IPS-NIHi7 (cell line): ENCODE measurements around the gene PLA2G2F.
"Not testable (repeated sequence)": the region's sequence is repeated elsewhere in the genome, so short reads cannot be mapped to it uniquely, and the experiment has no call there.

ENCODE experiments used
- DNase-seq: peaks from one replicate; pipeline ENCODE4 v3.0.0; 2012; ENCODE audit warnings: mixed read lengths; ENCODE audit errors: extremely low spot score

PLA2G2F gene

DNA sequence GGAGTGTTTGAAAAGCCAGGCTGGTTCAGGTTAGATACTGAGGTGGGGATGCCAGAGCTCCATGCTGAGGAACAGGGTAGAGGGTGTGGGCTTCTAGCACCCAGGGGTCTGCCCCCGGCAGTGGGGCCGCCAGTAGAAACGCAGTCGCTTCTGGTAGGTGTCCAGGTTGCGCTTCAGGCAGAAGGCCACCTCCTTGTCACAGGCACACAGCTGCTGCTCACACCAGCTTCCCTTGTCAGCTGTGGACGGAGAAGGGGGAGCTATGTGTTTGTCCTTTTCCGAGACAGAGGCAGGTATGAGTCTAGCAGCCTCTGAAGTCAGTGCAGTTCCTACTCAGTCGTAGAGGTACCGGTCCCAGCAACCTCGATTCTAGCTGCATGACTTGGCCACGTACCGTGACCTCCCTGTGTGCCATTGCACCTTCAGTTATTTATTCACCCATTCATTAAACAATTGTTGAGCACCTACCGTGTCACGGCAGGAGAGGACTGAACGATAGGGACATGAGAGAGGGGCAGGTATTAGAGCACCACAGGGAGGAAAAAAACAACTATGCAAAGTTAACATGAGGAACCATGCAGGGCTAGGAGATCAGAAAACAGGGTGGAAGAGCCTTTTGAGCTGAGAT lies 25.0 kb upstream of the PLA2G2F start:
- DNase-seq: no peak

DNA sequence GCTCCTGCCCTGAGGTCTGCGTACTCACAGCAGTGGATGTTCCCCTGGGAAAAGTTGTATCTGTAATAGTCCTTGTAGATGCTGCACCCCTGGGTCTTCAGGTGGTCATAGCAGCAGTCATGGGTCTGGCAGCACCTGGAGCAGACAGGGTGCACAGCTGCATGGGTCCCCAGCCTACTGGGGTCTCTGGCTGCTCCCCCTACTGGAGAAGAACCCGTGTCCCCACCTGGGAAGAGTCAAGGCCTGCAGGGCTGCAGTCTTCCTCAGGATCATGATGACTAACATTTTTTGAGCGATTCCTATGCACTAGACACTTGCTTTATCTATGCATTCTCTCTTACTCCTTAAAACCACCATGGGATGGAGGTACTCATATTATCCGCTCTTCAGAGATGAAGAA lies 23.6 kb upstream of the PLA2G2F start:
- peak; percentile 37 for DNase-seq

DNA sequence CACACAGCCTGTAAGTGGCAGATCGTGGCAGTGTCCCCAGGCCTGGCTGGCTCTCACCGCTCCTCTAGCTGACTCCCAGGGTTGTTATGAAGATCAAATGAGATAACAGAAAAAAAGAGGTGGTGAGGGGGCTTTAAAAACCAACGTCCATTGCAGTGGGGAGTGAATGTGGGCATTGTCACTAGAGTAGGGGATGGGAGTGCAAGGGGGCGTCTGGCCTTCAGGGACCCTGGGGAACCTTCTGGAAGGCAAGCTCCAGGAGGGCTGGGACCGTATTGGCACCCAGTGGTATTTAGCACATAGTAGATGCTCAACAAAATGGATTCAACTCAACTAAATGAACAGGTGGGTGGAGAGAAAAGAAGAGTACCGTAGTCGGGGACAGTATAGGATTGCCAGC lies 23.2 kb upstream of the PLA2G2F start:
- no peak for DNase-seq

DNA sequence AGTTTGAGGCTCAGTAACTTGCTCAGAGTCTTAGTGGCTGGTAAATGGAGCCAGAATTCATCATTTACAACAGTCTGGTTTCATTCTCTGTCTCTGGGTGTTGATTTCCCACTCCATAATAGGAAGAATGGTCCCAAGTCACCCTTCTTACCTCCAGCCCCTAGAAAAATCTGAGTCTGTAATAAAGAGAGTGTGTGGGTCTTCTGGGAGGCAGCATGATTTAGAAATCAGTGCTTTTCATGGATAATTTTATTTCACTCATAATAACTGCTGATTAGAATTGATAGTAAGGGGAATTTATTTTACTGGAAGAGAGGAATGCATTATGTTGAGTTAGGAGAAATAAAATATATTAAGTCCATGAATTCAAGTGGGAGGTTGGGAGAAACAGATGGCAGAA lies 21.9 kb upstream of the PLA2G2F start:
- DNase-seq: no peak

- DNase-seq: no peak
Observed at GRCh38 chr1:20119347-20119746, 19.8 kb upstream of the PLA2G2F start, which contains the start of gene PLA2G2D. Gene PLA2G2D, minus strand, starts transcription at chr1:20119536. Its CDS starts 38 bp downstream, at chr1:20119498.

GRCh38 chr1:20120796-20121195 lies 18.3 kb upstream of the PLA2G2F start:
- DNase-seq: no peak

DNA sequence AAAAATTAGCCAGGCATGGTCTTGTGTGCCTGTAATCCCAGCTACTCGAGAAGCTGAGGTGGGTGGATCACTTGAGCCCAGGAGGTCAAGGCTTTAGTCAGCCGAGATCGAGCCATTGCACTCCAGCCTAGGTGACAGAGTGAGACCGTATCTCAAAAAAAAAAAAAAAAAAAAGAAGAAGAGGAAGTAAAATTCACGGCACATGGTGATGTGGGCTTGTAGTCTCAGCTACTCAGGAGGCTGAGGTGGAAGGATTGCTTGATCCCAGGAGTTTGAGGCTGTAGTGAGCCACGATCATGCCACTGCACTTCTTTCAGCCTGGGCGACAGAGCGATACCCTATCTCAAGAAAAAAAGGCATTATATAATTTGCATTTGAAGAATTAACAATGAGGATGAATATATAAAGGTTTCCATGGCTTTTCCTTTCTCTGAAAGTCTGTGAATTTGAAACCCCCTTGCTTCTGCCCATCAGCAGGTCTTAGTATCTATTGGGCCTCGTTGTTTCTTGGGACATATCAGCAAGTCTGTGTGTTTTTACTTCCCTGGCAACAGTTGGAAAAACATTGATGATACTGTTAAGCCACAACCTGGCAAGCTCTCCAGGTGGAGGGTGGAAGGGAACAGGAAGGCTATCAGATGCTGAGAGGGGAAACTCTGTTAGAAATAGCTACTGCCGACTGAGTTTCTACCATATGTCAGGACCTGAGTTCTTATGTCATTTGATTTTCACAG lies 15.2 kb upstream of the PLA2G2F start:
- DNase-seq: no peak

GRCh38 chr1:20124456-20125057 lies 14.6 kb upstream of the PLA2G2F start:
- DNase-seq: no peak

DNA sequence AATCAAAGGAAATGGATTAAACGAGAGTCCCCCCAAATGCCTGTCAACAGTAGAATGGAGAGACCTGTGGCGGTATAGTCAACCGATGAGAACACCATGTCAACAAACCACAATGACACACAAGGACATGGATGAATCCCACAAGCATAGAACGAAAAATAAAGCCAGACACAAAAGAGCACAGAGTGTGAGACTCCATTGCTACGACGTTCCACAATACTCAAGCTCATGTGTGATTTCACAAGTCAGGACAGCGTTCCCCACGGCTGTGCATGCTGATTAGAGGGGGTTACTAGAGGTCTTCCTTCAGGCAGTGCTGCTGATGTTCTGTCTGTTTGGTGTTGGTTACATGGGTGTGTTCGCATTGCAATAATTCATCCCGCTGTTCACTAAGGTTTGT lies 14.0 kb upstream of the PLA2G2F start:
- no peak for DNase-seq

DNA sequence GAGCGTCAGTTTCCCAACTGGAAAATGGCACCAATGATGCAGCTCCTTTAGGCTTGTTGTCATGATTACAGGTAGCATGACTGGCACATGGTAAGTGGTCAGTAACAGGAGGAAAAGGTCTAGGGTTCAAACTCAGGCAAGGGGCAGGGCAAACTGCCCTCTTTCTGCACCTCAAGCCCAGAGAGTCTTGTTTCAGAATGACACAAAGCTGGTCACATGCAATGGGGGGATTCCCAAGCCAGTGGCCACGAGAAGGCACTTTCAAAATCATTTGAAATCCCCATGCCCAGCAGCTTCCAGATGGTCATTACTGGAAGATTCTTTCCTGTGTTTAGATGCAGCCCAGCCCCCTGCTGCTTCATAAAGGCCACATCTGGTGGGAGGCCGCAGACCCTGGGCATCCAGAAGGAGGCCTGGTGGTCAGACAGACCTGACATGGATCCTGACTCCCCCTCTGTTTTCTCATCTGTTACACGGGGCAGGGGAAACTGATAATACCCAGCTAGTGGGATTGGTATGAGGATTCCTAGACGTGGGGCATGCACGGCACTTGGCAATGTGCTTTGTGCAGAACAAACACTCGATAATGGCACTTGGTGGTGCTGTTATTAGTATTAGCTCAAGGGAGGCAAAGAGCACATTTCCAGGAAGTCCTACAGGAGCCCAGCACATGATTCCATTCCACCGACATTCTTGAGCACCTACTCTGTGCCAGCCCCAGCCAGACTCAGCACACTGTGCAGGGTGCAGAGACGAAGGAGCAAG lies 12.9 kb upstream of the PLA2G2F start:
- DNase-seq: no peak

DNA sequence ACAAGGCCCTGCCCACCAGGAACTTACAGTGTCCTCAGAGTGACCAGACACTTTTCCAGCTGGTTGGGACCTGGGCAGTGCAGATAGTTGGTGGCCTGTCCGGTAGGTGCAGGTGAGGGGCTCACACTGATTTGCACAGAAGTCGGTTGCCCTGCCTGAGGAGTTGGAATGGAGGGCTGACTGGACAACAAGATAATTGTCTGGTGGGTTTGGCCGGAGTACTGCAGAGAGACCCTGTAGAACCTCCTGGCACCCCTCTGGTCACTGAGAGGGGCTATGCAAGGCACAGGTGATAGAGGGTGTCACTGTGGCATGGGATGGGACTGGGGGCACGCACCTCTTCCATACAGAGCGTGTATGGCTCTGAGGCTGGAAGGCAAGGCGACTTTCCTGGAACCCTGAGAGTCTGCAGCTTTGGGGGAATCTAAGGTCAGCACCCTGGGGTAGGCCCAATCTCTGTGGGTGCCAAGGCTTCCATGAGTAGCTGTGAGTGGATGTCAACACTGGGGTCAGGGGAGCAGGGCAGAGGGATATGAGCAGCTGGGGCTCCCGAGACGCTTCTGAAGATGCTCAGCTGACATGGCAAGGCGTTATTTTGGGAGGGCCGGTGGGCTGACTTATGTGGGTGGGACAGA lies 12.2 kb upstream of the PLA2G2F start:
- no peak for DNase-seq

DNA sequence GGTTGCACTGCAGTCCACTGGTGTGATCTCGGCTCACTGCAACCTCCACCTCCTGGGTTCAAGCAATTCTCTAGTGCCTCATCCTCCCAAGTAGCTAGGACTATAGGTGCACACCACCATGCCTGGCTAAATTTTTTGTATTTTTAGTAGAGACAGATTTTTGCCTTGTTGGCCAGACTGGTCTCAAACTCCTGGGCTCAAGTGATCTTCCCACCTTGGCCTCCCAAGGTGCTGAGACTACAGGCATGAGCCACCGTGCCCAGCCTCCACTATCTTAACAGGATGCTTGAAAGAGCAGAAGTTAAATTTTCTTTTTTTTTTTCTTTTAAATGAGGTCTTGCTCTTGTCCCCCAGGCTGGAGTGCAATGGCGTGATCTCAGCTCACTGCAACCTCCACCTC lies 8.6 kb upstream of the PLA2G2F start:
- not testable (repeated sequence) for DNase-seq

GRCh38 chr1:20134995-20135394 lies 4.1 kb upstream of the PLA2G2F start:
- no peak for DNase-seq

GRCh38 chr1:20136249-20136648 lies 2.9 kb upstream of the PLA2G2F start:
- no peak for DNase-seq

GRCh38 chr1:20137055-20137454 lies 2.1 kb upstream of the PLA2G2F start:
- DNase-seq: peak; percentile 7

GRCh38 chr1:20137604-20138003 lies 1.5 kb upstream of the PLA2G2F start:
- peak; percentile 7 for DNase-seq

DNA sequence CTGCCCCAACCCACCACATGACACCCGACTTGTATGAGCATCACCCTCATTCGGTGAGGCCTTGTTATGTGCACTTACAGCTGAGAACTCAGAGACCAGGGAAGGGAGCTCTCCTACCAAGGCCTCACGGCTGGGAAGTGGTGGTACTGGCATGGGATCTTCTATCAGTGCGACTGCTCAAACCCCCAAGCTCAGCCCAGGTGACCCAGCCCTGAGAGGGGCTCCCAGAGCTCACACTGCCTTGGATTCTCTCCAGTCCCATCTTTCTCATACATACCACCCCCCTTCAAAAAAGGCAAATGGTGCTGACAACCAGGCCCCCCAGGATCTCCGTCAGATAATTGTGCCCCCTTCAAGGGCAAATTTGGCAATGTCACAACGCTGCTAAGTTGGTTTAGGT lies 777 bp upstream of the PLA2G2F start:
- peak; percentile 7 for DNase-seq

- DNase-seq: no peak
Observed at GRCh38 chr1:20139776-20140612, 871 bp downstream of the PLA2G2F start.

- no peak for DNase-seq
Observed at GRCh38 chr1:20141001-20141400, 1.9 kb downstream of the PLA2G2F start.

DNA sequence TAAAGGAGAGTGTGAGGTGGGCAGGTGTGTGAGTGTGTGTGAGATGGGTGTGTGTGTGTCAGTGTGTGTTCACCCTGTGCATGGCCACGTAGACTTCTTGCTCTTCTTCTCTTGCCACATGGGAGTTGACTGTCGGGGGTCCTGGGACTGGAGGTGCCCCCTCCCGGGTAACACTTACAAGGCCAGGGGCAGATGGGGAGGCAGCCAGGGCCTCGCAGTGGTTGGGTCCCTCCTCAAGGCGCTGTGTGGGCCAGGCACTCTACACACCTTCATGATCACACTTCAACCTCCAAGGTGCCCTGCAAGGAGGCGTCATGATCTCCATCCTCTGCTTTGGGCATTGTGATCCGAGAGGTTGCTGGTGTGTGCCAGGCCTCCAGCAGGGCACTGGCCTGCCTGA lies 2.3 kb downstream of the PLA2G2F start:
- DNase-seq: no peak
